SK-N-MC (cell line): ENCODE measurements around the gene ITGA8.

Experiments used
- EZH2 ChIP-seq: fragments of 200-600 bp; sonication (generic); IDR thresholded peaks from one replicate; pipeline ENCODE4 v1.6.1; 2017; ENCODE audit warnings: antibody characterized with exemption
- POLR2AphosphoS5 ChIP-seq: IDR thresholded peaks from 2 replicates; pipeline ENCODE4 v1.6.1; 2012; ENCODE audit warnings: mild to moderate bottlenecking, low read depth, low read length, borderline replicate concordance

GRCh38 chr10:15763006-15763405 lies 43.3 kb upstream of the ITGA8 start:
- TF ChIP-seq EZH2 = no peak
- TF ChIP-seq POLR2AphosphoS5 = no peak
